Activated CD8-positive, alpha-beta memory T cell treated with anti-CD3 and anti-CD28 coated beads, Interleukin-2, amount 10 ng/mL, durations not matched to agents 7 days and 5 days (primary cell): ENCODE results near the gene LRRN2. TPM values are rescaled to one million over a fixed set of nuclear protein-coding genes. Genes with fewer than 3 reads are reported as not detected.
"Not testable (repeated sequence)": the region's sequence is repeated elsewhere in the genome, so short reads cannot be mapped to it uniquely, and the experiment has no call there.

ENCODE experiments used
- ATAC-seq: fragments of 150-1000 bp; cut with Tn5 transposase; one replicate; pipeline ENCODE4 v1.10.0; 2021; ENCODE audit warnings: moderate library complexity
- CTCF ChIA-PET: fragments of 350-600 bp; sonication (Branson Sonifier 250); formaldehyde crosslinking; loops from one replicate; lab custom pipeline; 2021; ENCODE audit warnings: antibody characterized with exemption; lab: Charles Lee
- DNase-seq: peaks from one replicate; pipeline ENCODE4 v3.0.0-alpha.2; 2020
- H3K27ac Mint-ChIP-seq: one replicate; pipeline ENCODE4 v1.8.0; 2021; ENCODE audit warnings: mild to moderate bottlenecking, mixed read lengths
- H3K27me3 Mint-ChIP-seq: one replicate; pipeline ENCODE4 v1.8.0; 2021; ENCODE audit warnings: mixed read lengths
- H3K36me3 Mint-ChIP-seq: one replicate; pipeline ENCODE4 v1.8.0; 2021; ENCODE audit warnings: mild to moderate bottlenecking, mixed read lengths
- H3K4me1 Mint-ChIP-seq: one replicate; pipeline ENCODE4 v1.8.0; 2021; ENCODE audit warnings: mixed read lengths
- H3K4me3 Mint-ChIP-seq: one replicate; pipeline ENCODE4 v1.8.0; 2021; ENCODE audit warnings: mild to moderate bottlenecking, moderate library complexity, mixed read lengths
- H3K9me3 Mint-ChIP-seq: one replicate; pipeline ENCODE4 v1.8.0; 2022; ENCODE audit warnings: low read depth, mixed read lengths
- total RNA-seq, 2 experiments: library from RNA; stranded (reverse); gene quantifications; one replicate each; pipeline ENCODE4 v1.2.3, GENCODE V29; 2021

Gene LRRN2
- total RNA-seq, 2 experiments from 2014 or later, result not detected

GRCh38 chr1:204696606-204697005 is 11.1 kb upstream of the LRRN2 start:
- Mint-ChIP-seq H3K27ac (no peak overlapping the region), H3K9me3 (no peaks in the 10 kb centered on the region), H3K4me3 (no peak overlapping the region), H3K4me1 (peaks cover 10% of the 10 kb centered on the region), H3K36me3 (no peaks in the 10 kb centered on the region), H3K27me3 (peaks cover 26% of the 10 kb centered on the region)
- CTCF ChIA-PET, result no interaction called here
- no peak for DNase-seq
- ATAC-seq, result no peak

- Mint-ChIP-seq H3K27me3 (peaks cover 26% of the 10 kb centered on the region), H3K9me3 (no peaks in the 10 kb centered on the region), H3K27ac (no peak overlapping the region), H3K4me3 (no peak overlapping the region), H3K4me1 (peaks cover 12% of the 10 kb centered on the region), H3K36me3 (no peaks in the 10 kb centered on the region)
- ATAC-seq, result no peak
- CTCF ChIA-PET, result interaction anchor here (1.2 kb wide), 1 partner anchor 111 kb away, joined by 3 read pairs; no protein-coding TSS in a partner anchor
- DNase-seq, result no peak
These were observed 10.2 kb upstream of the LRRN2 start for GRCh38 chr1:204695692-204696091.

GRCh38 chr1:204694145-204694544 is 8.6 kb upstream of the LRRN2 start:
- no peak for DNase-seq
- peaks cover 11% of the 10 kb centered on the region for H3K4me1 Mint-ChIP-seq
- H3K27ac Mint-ChIP-seq, result no peak overlapping the region
- no peak for ATAC-seq
- H3K36me3 Mint-ChIP-seq, result no peaks in the 10 kb centered on the region
- H3K27me3 Mint-ChIP-seq, result peaks cover 26% of the 10 kb centered on the region
- no peak overlapping the region for H3K4me3 Mint-ChIP-seq
- CTCF ChIA-PET, result interaction anchor here (0.6 kb wide), 1 partner anchor 13 kb away, joined by 3 read pairs; no protein-coding TSS in a partner anchor
- no peaks in the 10 kb centered on the region for H3K9me3 Mint-ChIP-seq

GRCh38 chr1:204692841-204693356 is 7.4 kb upstream of the LRRN2 start:
- no peak for DNase-seq
- CTCF ChIA-PET, result interaction anchor here (1.3 kb wide), 1 partner anchor 114 kb away, joined by 3 read pairs; no protein-coding TSS in a partner anchor
- Mint-ChIP-seq H3K36me3 (no peaks in the 10 kb centered on the region), H3K4me1 (peaks cover 9% of the 10 kb centered on the region), H3K4me3 (no peak overlapping the region), H3K9me3 (no peaks in the 10 kb centered on the region), H3K27ac (no peak overlapping the region), H3K27me3 (peaks cover 33% of the 10 kb centered on the region)
- ATAC-seq, result no peak

- Mint-ChIP-seq H3K4me1 (peaks cover 9% of the 10 kb centered on the region), H3K9me3 (no peaks in the 10 kb centered on the region), H3K27ac (peak overlapping the region; percentile 2), H3K27me3 (peaks cover 36% of the 10 kb centered on the region), H3K36me3 (no peaks in the 10 kb centered on the region), H3K4me3 (no peak overlapping the region)
- CTCF ChIA-PET, result interaction anchor here (1.3 kb wide), 1 partner anchor 114 kb away, joined by 3 read pairs; no protein-coding TSS in a partner anchor
- no peak for ATAC-seq
- DNase-seq, result no peak
These were observed 6.8 kb upstream of the LRRN2 start for GRCh38 chr1:204692325-204692840.

GRCh38 chr1:204691328-204691730 is 5.8 kb upstream of the LRRN2 start:
- H3K27ac Mint-ChIP-seq, DNase-seq, H3K9me3 Mint-ChIP-seq, CTCF ChIA-PET, H3K4me3 Mint-ChIP-seq, H3K4me1 Mint-ChIP-seq, H3K36me3 Mint-ChIP-seq: not testable (repeated sequence)
- peaks cover 41% of the 10 kb centered on the region for H3K27me3 Mint-ChIP-seq
- peak; percentile 30 for ATAC-seq

GRCh38 chr1:204688776-204689175 is 3.2 kb upstream of the LRRN2 start:
- CTCF ChIA-PET, result no interaction called here

GRCh38 chr1:204688007-204688406 is 2.5 kb upstream of the LRRN2 start:
- peaks cover 19% of the 10 kb centered on the region for H3K4me1 Mint-ChIP-seq
- DNase-seq (no peak), ATAC-seq (no peak)
- no peak overlapping the region for H3K4me3 Mint-ChIP-seq
- no peak overlapping the region for H3K27ac Mint-ChIP-seq
- no peaks in the 10 kb centered on the region for H3K36me3 Mint-ChIP-seq
- no peaks in the 10 kb centered on the region for H3K9me3 Mint-ChIP-seq
- peaks cover 47% of the 10 kb centered on the region for H3K27me3 Mint-ChIP-seq
- CTCF ChIA-PET, result no interaction called here

More at GRCh38 chr1:204688776-204689175, 3.2 kb upstream of the LRRN2 start:
- Mint-ChIP-seq H3K36me3 (no peaks in the 10 kb centered on the region), H3K4me1 (peaks cover 19% of the 10 kb centered on the region), H3K27ac (no peak overlapping the region), H3K4me3 (no peak overlapping the region), H3K27me3 (peaks cover 45% of the 10 kb centered on the region), H3K9me3 (no peaks in the 10 kb centered on the region)
- no peak for ATAC-seq
- DNase-seq, result no peak

- CTCF ChIA-PET, result interaction anchor here (0.7 kb wide), 1 partner anchor 122 kb away, joined by 5 read pairs; no protein-coding TSS in a partner anchor
- H3K9me3 Mint-ChIP-seq, result no peaks in the 10 kb centered on the region
- DNase-seq, result no peak
These were observed 835 bp downstream of the LRRN2 start for GRCh38 chr1:204684571-204685235.

GRCh38 chr1:204684206-204684570 is 1.4 kb downstream of the LRRN2 start:
- CTCF ChIA-PET, result interaction anchor here (0.7 kb wide), 1 partner anchor 123 kb away, joined by 5 read pairs; no protein-coding TSS in a partner anchor
- peaks cover 66% of the 10 kb centered on the region for H3K27me3 Mint-ChIP-seq
- ATAC-seq (no peak), DNase-seq (no peak)
- H3K36me3 Mint-ChIP-seq, result no peaks in the 10 kb centered on the region
- H3K27ac Mint-ChIP-seq, result no peak overlapping the region
- peaks cover 9% of the 10 kb centered on the region for H3K4me1 Mint-ChIP-seq
- H3K9me3 Mint-ChIP-seq, result no peaks in the 10 kb centered on the region
- no peak overlapping the region for H3K4me3 Mint-ChIP-seq

More at GRCh38 chr1:204684571-204685235, 835 bp downstream of the LRRN2 start:
- Mint-ChIP-seq H3K27me3 (peaks cover 62% of the 10 kb centered on the region), H3K4me3 (no peak overlapping the region), H3K36me3 (no peaks in the 10 kb centered on the region), H3K4me1 (peaks cover 9% of the 10 kb centered on the region), H3K27ac (no peak overlapping the region)
- ATAC-seq, result peak; percentile 58

GRCh38 chr1:204683284-204684205 is 2.0 kb downstream of the LRRN2 start:
- ATAC-seq, result no peak
- peaks cover 66% of the 10 kb centered on the region for H3K27me3 Mint-ChIP-seq
- CTCF ChIA-PET, result interaction anchor here (0.7 kb wide), 1 partner anchor 123 kb away, joined by 5 read pairs; no protein-coding TSS in a partner anchor

GRCh38 chr1:204680461-204680860 is 5.1 kb downstream of the LRRN2 start:
- Mint-ChIP-seq H3K36me3 (no peaks in the 10 kb centered on the region), H3K9me3 (no peaks in the 10 kb centered on the region), H3K27me3 (peaks cover 44% of the 10 kb centered on the region), H3K4me1 (peaks cover 6% of the 10 kb centered on the region), H3K4me3 (no peak overlapping the region), H3K27ac (no peak overlapping the region)
- DNase-seq (no peak), ATAC-seq (no peak)
- CTCF ChIA-PET, result interaction anchor here (0.6 to 1.5 kb wide), 3 partner anchors 14 to 112 kb away, joined by 3 to 4 read pairs (median 3); no protein-coding TSS in a partner anchor

More at GRCh38 chr1:204683284-204684205, 2.0 kb downstream of the LRRN2 start:
- H3K27ac Mint-ChIP-seq, result no peak overlapping the region
- H3K4me1 Mint-ChIP-seq, result peaks cover 9% of the 10 kb centered on the region
- no peak overlapping the region for H3K4me3 Mint-ChIP-seq
- H3K36me3 Mint-ChIP-seq, result no peaks in the 10 kb centered on the region
- no peaks in the 10 kb centered on the region for H3K9me3 Mint-ChIP-seq
- no peak for DNase-seq

- ATAC-seq (no peak), DNase-seq (no peak)
- CTCF ChIA-PET, result interaction anchor here (0.6 to 1.5 kb wide), 2 partner anchors 42 to 112 kb away, joined by 3 to 4 read pairs; no protein-coding TSS in a partner anchor
- no peaks in the 10 kb centered on the region for H3K9me3 Mint-ChIP-seq
- peaks cover 44% of the 10 kb centered on the region for H3K27me3 Mint-ChIP-seq
- peaks cover 6% of the 10 kb centered on the region for H3K4me1 Mint-ChIP-seq
- H3K36me3 Mint-ChIP-seq, result no peaks in the 10 kb centered on the region
- no peak overlapping the region for H3K4me3 Mint-ChIP-seq
- H3K27ac Mint-ChIP-seq, result no peak overlapping the region
These were observed 5.5 kb downstream of the LRRN2 start for GRCh38 chr1:204680051-204680450.
